Transverse colon (tissue), 4 donors: ENCODE results near the gene COMMD3. TPM values are rescaled to one million over a fixed set of nuclear protein-coding genes. Genes with fewer than 3 reads are reported as not detected.

Experiments
- DNase-seq: peaks from one replicate; pipeline ENCODE4 v3.0.0-alpha.2; 2019
- H3K27ac ChIP-seq, 4 donors: fragments of 200-600 bp; sonication (generic); 2 replicates each; pipeline ENCODE4 v1.5.1; 2016 to 2018; ENCODE audit warnings: inconsistent platforms in 4 of 4
- H3K27me3 ChIP-seq: fragments of 200-600 bp; sonication (generic); 2 replicates; pipeline ENCODE4 v1.5.1; 2017; ENCODE audit warnings: inconsistent platforms
- H3K36me3 ChIP-seq, 4 donors: fragments of 200-600 bp; sonication (generic); 2 replicates each; pipeline ENCODE4 v1.5.1; 2017 to 2019; ENCODE audit warnings: inconsistent platforms in 4 of 4
- H3K4me1 ChIP-seq, 4 donors: fragments of 200-600 bp; sonication (generic); 2 replicates each; pipeline ENCODE4 v1.5.1; 2017 to 2020; ENCODE audit warnings: inconsistent platforms in 4 of 4
- H3K4me3 ChIP-seq, 4 donors: fragments of 200-600 bp; sonication (generic); 1 replicate in 1 of 4; 2 replicates in 3 of 4; pipeline versions ENCODE4 v1.5.1 to v1.6.1; 2017 to 2019; ENCODE audit warnings: inconsistent platforms in 4 of 4
- H3K9me3 ChIP-seq, 2 donors: fragments of 200-600 bp; sonication (generic); 2 replicates each; pipeline ENCODE4 v1.5.1; 2017 to 2019; ENCODE audit warnings: inconsistent platforms in 2 of 2
- CTCF ChIP-seq, 5 experiments: fragments of 200-600 bp in 3 of 5; fragments of 450-650 bp in 2 of 5; sonication (generic) in 3 of 5; IDR thresholded peaks; 1 replicate in 2 of 5; 2 replicates in 3 of 5; pipeline ENCODE4 v1.5.1; 2016 to 2017; ENCODE audit warnings: antibody characterized with exemption in 5 of 5, inconsistent platforms in 3 of 5, mild to moderate bottlenecking in 2 of 5, moderate library complexity in 1 of 5
- EP300 ChIP-seq: sonication (generic); formaldehyde crosslinking; IDR thresholded peaks from one replicate; pipeline ENCODE4 v1.6.1; 2017; ENCODE audit warnings: antibody characterized with exemption, low read depth
- POLR2A ChIP-seq: fragments of 450-650 bp; IDR thresholded peaks from one replicate; pipeline ENCODE4 v1.6.1; 2016; ENCODE audit warnings: antibody characterized with exemption, mild to moderate bottlenecking, moderate library complexity
- POLR2AphosphoS5 ChIP-seq, 3 donors: sonication (generic); formaldehyde crosslinking; IDR thresholded peaks; one replicate each; pipeline ENCODE4 v1.6.1; 2016; ENCODE audit warnings: antibody characterized with exemption in 3 of 3
- WGBS, 2 donors: methylation state at CpG; one replicate each; pipeline ENCODE4 v1.1.5; 2018; ENCODE audit warnings: low coverage in 1 of 2; 5-methylcytosine and 5-hydroxymethylcytosine counted together
- in situ Hi-C, 4 donors: fragments of 200-750 bp; cut with MboI; loops; one replicate each; pipeline versions ENCODE4 v1.15.0 to v1.15.1; 2017; ENCODE audit warnings: low sequenced_read_pairs in 3 of 4, low pct_ligation_motif_present in 1 of 4, low pct_unique_long_range_greater_than_20kb in 1 of 4
- intact Hi-C: fragments of 100-400 bp; cut with DNase I; formaldehyde crosslinking; loops from one replicate; pipeline ENCODE4 v1.15.1; 2023; ENCODE audit warnings: low total_unique reads
- total RNA-seq, 4 donors: library from RNA; depleted of rRNA; stranded (reverse); fragments of >200 nt; gene quantifications; one replicate each; pipeline ENCODE4 v1.1.0, GENCODE V29; 2016

COMMD3 gene
- total RNA-seq, 4 donors from 2014 or later, result 3.0 to 35.1 (median 18.3) TPM

DNA sequence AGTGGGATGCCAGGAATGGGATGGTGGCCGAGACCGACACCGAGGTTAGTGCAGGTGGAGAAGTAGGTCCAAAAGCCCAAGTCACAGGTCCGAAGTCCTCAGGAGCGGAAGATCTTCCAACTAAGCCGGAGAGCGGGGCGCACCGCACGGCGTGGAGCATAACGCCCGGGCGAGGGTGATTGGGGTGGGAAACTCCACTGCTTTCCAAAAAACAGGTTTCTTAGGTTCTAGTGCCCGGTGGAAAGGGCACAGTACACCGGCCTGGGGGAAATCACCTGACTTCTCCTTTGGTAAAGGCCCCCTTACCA lies 17.7 kb downstream of the COMMD3 start:
- no peaks in the 10 kb centered on the region for H3K9me3 ChIP-seq
- WGBS, 2 donors, result 72 to 80% methylated on average over 7 to 16 of the region's 16 CpGs
- in situ Hi-C loops, result no loop called here
- no peak for DNase-seq
- no peak for TF ChIP-seq CTCF (IDR thresholded peaks at IDR 0.05)
- TF ChIP-seq POLR2A, result no peak
- TF ChIP-seq POLR2AphosphoS5 (IDR thresholded peaks at IDR 0.05), result no peak
- TF ChIP-seq EP300, result no peak
- H3K4me3 ChIP-seq, result no peak overlapping the region
- H3K4me1 ChIP-seq, result peaks cover 21 to 33% (median 28%) of the 10 kb centered on the region in 4 donors
- H3K27ac ChIP-seq, result no peak overlapping the region
- H3K36me3 ChIP-seq, result peaks cover 0 to 14% (median 5%) of the 10 kb centered on the region in 4 donors
- intact Hi-C loops, result no loop called here
- peaks cover 60% of the 10 kb centered on the region for H3K27me3 ChIP-seq

DNA sequence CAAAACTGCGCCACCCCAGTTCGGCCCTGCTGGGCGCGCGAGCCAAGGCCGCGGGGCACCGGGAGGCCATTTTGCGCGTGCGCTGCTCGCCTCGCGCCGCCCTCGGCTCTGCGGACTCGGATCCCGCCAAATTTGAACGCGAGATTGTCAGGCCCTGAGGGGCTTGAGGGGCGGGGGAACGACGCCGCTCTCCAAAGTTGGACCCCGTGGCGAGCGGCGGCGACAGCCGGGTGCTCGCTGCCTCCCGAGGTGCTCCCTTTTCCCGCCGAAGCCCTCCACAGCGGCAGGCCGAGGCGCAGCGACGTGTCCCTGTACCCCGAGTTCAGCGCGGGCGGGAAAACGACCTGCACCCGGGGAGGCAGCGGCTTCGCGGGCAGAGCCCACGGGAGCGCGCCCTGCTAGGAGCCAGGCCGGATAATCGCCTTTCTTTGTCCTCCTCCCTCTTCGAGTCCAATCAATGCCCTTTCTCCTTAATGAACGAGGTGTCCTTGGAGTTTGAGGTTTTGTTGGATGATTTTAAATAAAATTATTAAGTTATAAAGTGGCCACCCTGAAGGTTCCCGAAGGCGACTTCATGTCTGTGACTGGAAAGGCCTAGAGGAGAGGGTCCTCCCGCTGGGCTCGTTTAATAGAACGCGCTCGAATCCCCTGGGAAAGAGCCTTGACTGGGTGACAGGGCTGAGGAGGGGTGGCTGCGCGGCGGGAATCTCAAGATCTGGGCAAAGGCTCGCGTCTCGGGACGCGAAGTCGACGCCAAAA lies 18.4 kb downstream of the COMMD3 start:
- Histone ChIP-seq H3K27ac (no peak overlapping the region), H3K27me3 (peaks cover 67% of the 10 kb centered on the region), H3K9me3 (no peaks in the 10 kb centered on the region), H3K4me3 (peak overlapping the region; percentile 4 to 58 (median 36)), H3K4me1 (peaks cover 21 to 35% (median 28%) of the 10 kb centered on the region in 4 donors), H3K36me3 (peaks cover 0 to 8% (median 2%) of the 10 kb centered on the region in 4 donors)
- in situ Hi-C loops (no loop called here), intact Hi-C loops (no loop called here)
- DNase-seq, result no peak
- no peak for TF ChIP-seq POLR2AphosphoS5 (IDR thresholded peaks at IDR 0.05)
- TF ChIP-seq EP300, result no peak
- TF ChIP-seq CTCF (IDR thresholded peaks at IDR 0.05), result no peak
- no peak for TF ChIP-seq POLR2A
- 41% methylated on average over 66 of the region's 73 CpGs; no CpG with 5 or more reads in 1 of the 2 donors for WGBS, 2 donors

GRCh38 chr10:22335173-22335933 lies 19.2 kb downstream of the COMMD3 start:
- 3% methylated on average over 42 of the region's 71 CpGs; no CpG with 5 or more reads in 1 of the 2 donors for WGBS, 2 donors
- peaks cover 21 to 40% (median 33%) of the 10 kb centered on the region in 4 donors for H3K4me1 ChIP-seq
- no peaks in the 10 kb centered on the region for H3K36me3 ChIP-seq
- H3K27ac ChIP-seq, result no peak overlapping the region
- in situ Hi-C loops, result no loop called here
- no peaks in the 10 kb centered on the region for H3K9me3 ChIP-seq
- H3K4me3 ChIP-seq, result peak overlapping the region; percentile 4 to 58 (median 36)
- peaks cover 70% of the 10 kb centered on the region for H3K27me3 ChIP-seq
- peak in 2 of 3 donors; percentile 26 to 62 for TF ChIP-seq POLR2AphosphoS5 (IDR thresholded peaks at IDR 0.05)
- peak; percentile 24 to 66 (median 48) for TF ChIP-seq CTCF (IDR thresholded peaks at IDR 0.05)
- no peak for TF ChIP-seq POLR2A
- no peak for TF ChIP-seq EP300
- peak; percentile 61 for DNase-seq
- intact Hi-C loops, result no loop called here

- intact Hi-C loops, result no loop called here
- TF ChIP-seq POLR2AphosphoS5 (IDR thresholded peaks at IDR 0.05) (peak in 1 of 3 donors; percentile 7), CTCF (IDR thresholded peaks at IDR 0.05) (no peak), POLR2A (no peak)
- Histone ChIP-seq H3K27ac (no peak overlapping the region), H3K9me3 (no peaks in the 10 kb centered on the region), H3K4me1 (peaks cover 21 to 47% (median 41%) of the 10 kb centered on the region in 4 donors), H3K27me3 (peaks cover 91% of the 10 kb centered on the region), H3K4me3 (no peak overlapping the region), H3K36me3 (no peaks in the 10 kb centered on the region)
- no peak for DNase-seq
- WGBS, 2 donors, result 17 to 19% methylated on average over 9 of the region's 9 CpGs
- in situ Hi-C loops, result no loop called here
Observed at GRCh38 chr10:22338185-22338900, 22.2 kb downstream of the COMMD3 start.
